Measurements from ENCODE around the gene ZNF804A. TPM values are rescaled to one million over a fixed set of nuclear protein-coding genes. Genes with fewer than 3 reads are reported as not detected.

The ZNF804A gene
- total RNA-seq, 3 donors from 2014 or later (not counting 1 experiment from before 2014, with no cell fraction given), result 0.12 to 0.25 TPM; not detected in 1

DNA sequence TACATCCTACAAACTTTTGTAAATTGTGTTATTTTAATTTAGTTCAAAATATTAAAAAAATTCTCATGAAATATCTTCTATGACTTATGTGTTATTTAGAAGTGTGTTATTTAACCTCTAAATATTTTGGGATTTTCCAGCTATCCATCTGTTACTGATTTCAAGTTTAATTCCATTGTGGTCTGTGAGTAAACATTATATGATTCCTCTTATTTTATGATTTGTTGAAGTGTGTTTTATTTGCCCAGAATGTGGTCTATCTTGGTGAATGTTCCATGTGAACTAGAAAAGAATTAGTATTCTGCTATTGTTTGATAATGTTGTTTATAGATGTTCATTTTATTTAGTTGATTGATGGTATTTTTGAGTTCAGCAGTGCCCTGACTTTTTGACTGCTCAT is 136.0 kb downstream of the ZNF804A start:
- intact Hi-C loops (cut with micrococcal nuclease), result no loop called here
- Mint-ChIP-seq H3K36me3 (no peaks in the 10 kb centered on the region), H3K4me1 (no peaks in the 10 kb centered on the region), H3K27me3 (ENCODE audit: low read depth in 2 of 2) (no peaks in the 10 kb centered on the region), H3K27ac (no peak overlapping the region), H3K9me3 (peaks cover 2 to 6% of the 10 kb centered on the region in 2 donors), H3K4me3 (no peak overlapping the region)
- no peak overlapping the region for H3K4me3 ChIP-seq (ENCODE audit: low read length)
- H3K9me3 ChIP-seq (ENCODE audit: control insufficient read depth, insufficient read depth, low read length), result no peaks in the 10 kb centered on the region
- no peaks in the 10 kb centered on the region for H3K36me3 ChIP-seq (ENCODE audit: control insufficient read depth, insufficient read depth, low read length)
- H3K27ac ChIP-seq (ENCODE audit: low read length), result no peak overlapping the region
- TF ChIP-seq, protein P1, sequence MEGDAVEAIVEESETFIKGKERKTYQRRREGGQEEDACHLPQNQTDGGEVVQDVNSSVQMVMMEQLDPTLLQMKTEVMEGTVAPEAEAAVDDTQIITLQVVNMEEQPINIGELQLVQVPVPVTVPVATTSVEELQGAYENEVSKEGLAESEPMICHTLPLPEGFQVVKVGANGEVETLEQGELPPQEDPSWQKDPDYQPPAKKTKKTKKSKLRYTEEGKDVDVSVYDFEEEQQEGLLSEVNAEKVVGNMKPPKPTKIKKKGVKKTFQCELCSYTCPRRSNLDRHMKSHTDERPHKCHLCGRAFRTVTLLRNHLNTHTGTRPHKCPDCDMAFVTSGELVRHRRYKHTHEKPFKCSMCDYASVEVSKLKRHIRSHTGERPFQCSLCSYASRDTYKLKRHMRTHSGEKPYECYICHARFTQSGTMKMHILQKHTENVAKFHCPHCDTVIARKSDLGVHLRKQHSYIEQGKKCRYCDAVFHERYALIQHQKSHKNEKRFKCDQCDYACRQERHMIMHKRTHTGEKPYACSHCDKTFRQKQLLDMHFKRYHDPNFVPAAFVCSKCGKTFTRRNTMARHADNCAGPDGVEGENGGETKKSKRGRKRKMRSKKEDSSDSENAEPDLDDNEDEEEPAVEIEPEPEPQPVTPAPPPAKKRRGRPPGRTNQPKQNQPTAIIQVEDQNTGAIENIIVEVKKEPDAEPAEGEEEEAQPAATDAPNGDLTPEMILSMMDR (IDR thresholded peaks at IDR 0.05), result no peak
- no peaks in the 10 kb centered on the region for H3K4me1 ChIP-seq (ENCODE audit: control insufficient read depth, insufficient read depth, low read length)
- DNase-seq, result no peak
- H3K27me3 ChIP-seq (ENCODE audit: control insufficient read depth, insufficient read depth, low read length), result no peaks in the 10 kb centered on the region
- ATAC-seq, result no peak

DNA sequence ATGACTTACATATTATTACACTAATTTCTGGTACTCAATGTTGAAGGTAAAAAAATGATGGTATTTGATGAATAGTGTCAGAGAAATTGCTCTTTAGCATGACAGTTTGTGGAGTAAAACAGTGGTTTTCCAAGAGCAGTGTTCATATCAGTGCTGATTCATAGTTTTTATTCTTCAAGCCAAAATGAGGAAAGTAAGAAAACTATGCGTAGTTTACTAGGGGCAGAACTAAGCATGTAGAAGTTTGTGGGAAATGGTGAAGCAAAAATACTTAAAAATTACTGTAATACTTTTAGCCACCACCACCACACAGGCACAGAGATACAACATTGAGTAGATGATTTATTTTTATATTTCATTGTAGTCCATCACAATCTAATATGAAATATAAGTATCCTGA is 137.3 kb downstream of the ZNF804A start:
- no peak for ATAC-seq
- no peaks in the 10 kb centered on the region for H3K27me3 ChIP-seq (ENCODE audit: control insufficient read depth, insufficient read depth, low read length)
- no peak for DNase-seq
- no peaks in the 10 kb centered on the region for H3K9me3 ChIP-seq (ENCODE audit: control insufficient read depth, insufficient read depth, low read length)
- intact Hi-C loops (cut with micrococcal nuclease), result no loop called here
- H3K4me3 ChIP-seq (ENCODE audit: low read length), result no peak overlapping the region
- H3K27ac ChIP-seq (ENCODE audit: low read length), result no peak overlapping the region
- TF ChIP-seq, protein P1 (IDR thresholded peaks at IDR 0.05), result no peak
- no peaks in the 10 kb centered on the region for H3K36me3 ChIP-seq (ENCODE audit: control insufficient read depth, insufficient read depth, low read length)
- no CpG with 5 or more reads among the region's 1 CpG for WGBS (ENCODE audit: insufficient coverage)
- Mint-ChIP-seq H3K4me1 (no peaks in the 10 kb centered on the region), H3K9me3 (peaks cover 5 to 9% of the 10 kb centered on the region in 2 donors), H3K27ac (no peak overlapping the region), H3K4me3 (no peak overlapping the region), H3K36me3 (no peaks in the 10 kb centered on the region), H3K27me3 (ENCODE audit: low read depth in 2 of 2) (no peaks in the 10 kb centered on the region)
- no peaks in the 10 kb centered on the region for H3K4me1 ChIP-seq (ENCODE audit: control insufficient read depth, insufficient read depth, low read length)

DNA sequence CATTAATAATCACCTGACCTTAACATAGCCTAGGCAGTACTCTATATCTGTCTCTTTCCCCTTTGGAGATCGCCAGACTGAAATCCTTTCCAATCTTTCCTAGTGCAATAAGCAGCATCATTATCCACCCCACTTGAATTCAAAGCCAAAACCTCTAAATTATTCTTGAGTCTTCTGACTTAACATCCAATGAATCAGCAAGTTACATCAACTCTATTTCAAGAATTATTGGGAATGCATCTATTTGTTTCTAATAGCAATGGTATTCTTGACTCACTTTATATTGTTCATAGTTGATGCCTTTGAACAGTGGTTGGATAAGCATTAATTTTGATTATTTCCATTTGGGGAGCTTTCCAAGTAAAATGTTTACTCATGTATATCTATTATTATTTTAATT is 144.8 kb downstream of the ZNF804A start:
- ATAC-seq, result no peak
- Histone ChIP-seq H3K27me3 (ENCODE audit: control insufficient read depth, insufficient read depth, low read length) (no peaks in the 10 kb centered on the region), H3K27ac (ENCODE audit: low read length) (no peak overlapping the region), H3K4me3 (ENCODE audit: low read length) (no peak overlapping the region), H3K36me3 (ENCODE audit: control insufficient read depth, insufficient read depth, low read length) (no peaks in the 10 kb centered on the region), H3K9me3 (ENCODE audit: control insufficient read depth, insufficient read depth, low read length) (no peaks in the 10 kb centered on the region), H3K4me1 (ENCODE audit: control insufficient read depth, insufficient read depth, low read length) (no peaks in the 10 kb centered on the region)
- Mint-ChIP-seq H3K36me3 (no peaks in the 10 kb centered on the region), H3K4me1 (no peaks in the 10 kb centered on the region), H3K9me3 (peaks cover 8 to 14% of the 10 kb centered on the region in 2 donors), H3K27ac (no peak overlapping the region), H3K4me3 (no peak overlapping the region), H3K27me3 (ENCODE audit: low read depth in 2 of 2) (no peaks in the 10 kb centered on the region)
- DNase-seq, result no peak
- intact Hi-C loops (cut with micrococcal nuclease), result no loop called here
- WGBS (ENCODE audit: insufficient coverage), result 95% methylated on average over 1 of the region's 1 CpG
- TF ChIP-seq, protein P1 (IDR thresholded peaks at IDR 0.05), result no peak

GRCh38 chr2:184756161-184756560 is 157.8 kb downstream of the ZNF804A start:
- ATAC-seq (no peak), DNase-seq (no peak)
- H3K36me3 Mint-ChIP-seq, result no peaks in the 10 kb centered on the region
- Histone ChIP-seq H3K27me3 (ENCODE audit: control insufficient read depth, insufficient read depth, low read length) (no peaks in the 10 kb centered on the region), H3K36me3 (ENCODE audit: control insufficient read depth, insufficient read depth, low read length) (no peaks in the 10 kb centered on the region), H3K9me3 (ENCODE audit: control insufficient read depth, insufficient read depth, low read length) (no peaks in the 10 kb centered on the region), H3K27ac (ENCODE audit: low read length) (no peak overlapping the region), H3K4me1 (ENCODE audit: control insufficient read depth, insufficient read depth, low read length) (no peaks in the 10 kb centered on the region), H3K4me3 (ENCODE audit: low read length) (no peak overlapping the region)
- H3K4me3 Mint-ChIP-seq, result no peak overlapping the region
- H3K9me3 Mint-ChIP-seq, result peaks cover 6 to 13% of the 10 kb centered on the region in 2 donors
- H3K27me3 Mint-ChIP-seq (ENCODE audit: low read depth in 2 of 2), result no peaks in the 10 kb centered on the region
- no peaks in the 10 kb centered on the region for H3K4me1 Mint-ChIP-seq
- TF ChIP-seq, protein P1 (IDR thresholded peaks at IDR 0.05), result no peak
- intact Hi-C loops (cut with micrococcal nuclease), result no loop called here
- no CpG with 5 or more reads among the region's 1 CpG for WGBS (ENCODE audit: insufficient coverage)
- no peak overlapping the region for H3K27ac Mint-ChIP-seq
